ENCODE measurements around the gene C7orf57. TPM values are rescaled to one million over a fixed set of nuclear protein-coding genes. Genes with fewer than 3 reads are reported as not detected.
A peak's percentile ranks its signal among the peaks of the same experiment; 100 is the strongest.

The C7orf57 gene
- total RNA-seq, 1 experiment from 2014 or later: not detected

- BruUV-seq (replicated peaks): no TSS peak
- Mint-ChIP-seq H3K27ac (ENCODE audit: unreplicated experiment) (peak overlapping the region; percentile 6), H3K4me3 (ENCODE audit: unreplicated experiment) (no peak overlapping the region), H3K36me3 (ENCODE audit: insufficient read depth, unreplicated experiment) (peaks cover 40% of the 10 kb centered on the region), H3K9me3 (ENCODE audit: unreplicated experiment) (no peaks in the 10 kb centered on the region), H3K4me1 (ENCODE audit: low read depth, unreplicated experiment) (peaks cover 28% of the 10 kb centered on the region), H3K27me3 (ENCODE audit: insufficient read depth, unreplicated experiment) (no peaks in the 10 kb centered on the region)
- TF ChIP-seq CTCF (IDR thresholded peaks at IDR 0.05; ENCODE audit: insufficient read depth in 1 of 2, low read depth in 1 of 2, low read length in 1 of 2, severe bottlenecking in 1 of 2, unreplicated experiment in 1 of 2): no peak
- Histone ChIP-seq H3K9me3 (no peaks in the 10 kb centered on the region), H3K4me1 (peaks cover 34% of the 10 kb centered on the region), H3K36me3 (ENCODE audit: control insufficient read depth, insufficient read depth, low read length) (no peaks in the 10 kb centered on the region; the same call in 1 of the 2 replicates), H3K4me3 (ENCODE audit: low read depth, low read length) (no peak overlapping the region), H3K27me3 (replicated peaks; ENCODE audit: control insufficient read depth, insufficient read depth, low read length) (no peaks in the 10 kb centered on the region)
- DNase-seq: no peak
- intact Hi-C loops (cut with micrococcal nuclease; ENCODE audit: unreplicated experiment): no loop called here
- ChIA-PET POLR2A (no interaction called here), CTCF (no interaction called here)
Measured at GRCh38 chr7:48091506-48092433, 56.4 kb downstream of the C7orf57 start.

- H3K27me3 Mint-ChIP-seq (ENCODE audit: insufficient read depth, unreplicated experiment): no peaks in the 10 kb centered on the region
- peaks cover 25% of the 10 kb centered on the region for H3K36me3 Mint-ChIP-seq (ENCODE audit: insufficient read depth, unreplicated experiment)
- Histone ChIP-seq H3K4me3 (ENCODE audit: low read depth, low read length) (no peak overlapping the region), H3K9me3 (no peaks in the 10 kb centered on the region), H3K27me3 (replicated peaks; ENCODE audit: control insufficient read depth, insufficient read depth, low read length) (no peaks in the 10 kb centered on the region), H3K36me3 (ENCODE audit: control insufficient read depth, insufficient read depth, low read length) (no peaks in the 10 kb centered on the region; the same call in 1 of the 2 replicates), H3K4me1 (peaks cover 24% of the 10 kb centered on the region)
- ChIA-PET POLR2A (interaction anchor here (0.6 to 0.8 kb wide), 2 partner anchors 95 to 769 kb away, joined by 3 to 4 read pairs; no protein-coding TSS in a partner anchor), CTCF (no interaction called here)
- no peak overlapping the region for H3K4me3 Mint-ChIP-seq (ENCODE audit: unreplicated experiment)
- peak overlapping the region; percentile 88 for H3K27ac Mint-ChIP-seq (ENCODE audit: unreplicated experiment)
- DNase-seq: no peak
- no peaks in the 10 kb centered on the region for H3K9me3 Mint-ChIP-seq (ENCODE audit: unreplicated experiment)
- intact Hi-C loops (cut with micrococcal nuclease; ENCODE audit: unreplicated experiment): no loop called here
- no peak for TF ChIP-seq CTCF (IDR thresholded peaks at IDR 0.05; ENCODE audit: insufficient read depth in 1 of 2, low read depth in 1 of 2, low read length in 1 of 2, severe bottlenecking in 1 of 2, unreplicated experiment in 1 of 2)
- peaks cover 28% of the 10 kb centered on the region for H3K4me1 Mint-ChIP-seq (ENCODE audit: low read depth, unreplicated experiment)
- no TSS peak for BruUV-seq (replicated peaks)
Measured at GRCh38 chr7:48094861-48095293, 59.5 kb downstream of the C7orf57 start.

- no peak overlapping the region for H3K4me3 ChIP-seq (ENCODE audit: low read depth, low read length)
- POLR2A ChIA-PET: no interaction called here
- peaks cover 16% of the 10 kb centered on the region for H3K4me1 Mint-ChIP-seq (ENCODE audit: low read depth, unreplicated experiment)
Measured at GRCh38 chr7:48096273-48096672, 60.9 kb downstream of the C7orf57 start.

More at GRCh38 chr7:48096273-48096672, 60.9 kb downstream of the C7orf57 start:
- TF ChIP-seq CTCF (IDR thresholded peaks at IDR 0.05; ENCODE audit: insufficient read depth in 1 of 2, low read depth in 1 of 2, low read length in 1 of 2, severe bottlenecking in 1 of 2, unreplicated experiment in 1 of 2): no peak
- no peak overlapping the region for H3K4me3 Mint-ChIP-seq (ENCODE audit: unreplicated experiment)
- peaks cover 22% of the 10 kb centered on the region for H3K36me3 Mint-ChIP-seq (ENCODE audit: insufficient read depth, unreplicated experiment)
- Histone ChIP-seq H3K36me3 (ENCODE audit: control insufficient read depth, insufficient read depth, low read length) (no peaks in the 10 kb centered on the region; the same call in 1 of the 2 replicates), H3K27me3 (replicated peaks; ENCODE audit: control insufficient read depth, insufficient read depth, low read length) (no peaks in the 10 kb centered on the region), H3K9me3 (no peaks in the 10 kb centered on the region), H3K4me1 (peaks cover 17% of the 10 kb centered on the region)
- no peaks in the 10 kb centered on the region for H3K27me3 Mint-ChIP-seq (ENCODE audit: insufficient read depth, unreplicated experiment)
- H3K9me3 Mint-ChIP-seq (ENCODE audit: unreplicated experiment): no peaks in the 10 kb centered on the region
- no peak overlapping the region for H3K27ac Mint-ChIP-seq (ENCODE audit: unreplicated experiment)
- intact Hi-C loops (cut with micrococcal nuclease; ENCODE audit: unreplicated experiment): no loop called here
- CTCF ChIA-PET: interaction anchor here (1.3 kb wide), 1 partner anchor 14 kb away, joined by 4 read pairs; no protein-coding TSS in a partner anchor
- BruUV-seq (replicated peaks): no TSS peak
- DNase-seq: no peak
